Measurements from ENCODE around the gene NPAS4. TPM values are rescaled to one million over a fixed set of nuclear protein-coding genes. Genes with fewer than 3 reads are reported as not detected.

Gene NPAS4
- total RNA-seq, 2 donors from 2014 or later: 0.19 TPM; not detected in 1

GRCh38 chr11:66408488-66409214 lies 12.2 kb upstream of the NPAS4 start:
- TF ChIP-seq CTCF (IDR thresholded peaks at IDR 0.05): peak; percentile 98 to 100
- Histone ChIP-seq H3K4me1 (peaks cover 0 to 10% of the 10 kb centered on the region in 2 donors), H3K27me3 (no peaks in the 10 kb centered on the region), H3K36me3 (no peaks in the 10 kb centered on the region), H3K27ac (peak overlapping the region; percentile 50 to 66), H3K9me3 (no peaks in the 10 kb centered on the region), H3K4me3 (peak overlapping the region; percentile 41 to 53)
- peak; percentile 89 for DNase-seq (ENCODE audit: low spot score)

- Histone ChIP-seq H3K27ac (peak overlapping the region; percentile 50 to 66), H3K4me1 (peaks cover 0 to 10% of the 10 kb centered on the region in 2 donors), H3K9me3 (no peaks in the 10 kb centered on the region), H3K36me3 (no peaks in the 10 kb centered on the region), H3K4me3 (peak overlapping the region; percentile 41 to 53), H3K27me3 (no peaks in the 10 kb centered on the region)
- TF ChIP-seq CTCF (IDR thresholded peaks at IDR 0.05): no peak
- no peak for DNase-seq (ENCODE audit: low spot score)
These were observed 11.6 kb upstream of the NPAS4 start for GRCh38 chr11:66409226-66409625.

GRCh38 chr11:66410191-66410590 lies 10.6 kb upstream of the NPAS4 start:
- no peak overlapping the region for H3K4me3 ChIP-seq
- DNase-seq (ENCODE audit: low spot score): no peak
- TF ChIP-seq CTCF (IDR thresholded peaks at IDR 0.05): no peak
- H3K9me3 ChIP-seq: no peaks in the 10 kb centered on the region
- no peaks in the 10 kb centered on the region for H3K36me3 ChIP-seq
- peaks cover 0 to 10% of the 10 kb centered on the region in 2 donors for H3K4me1 ChIP-seq
- no peak overlapping the region for H3K27ac ChIP-seq
- no peaks in the 10 kb centered on the region for H3K27me3 ChIP-seq

GRCh38 chr11:66411323-66411722 lies 9.5 kb upstream of the NPAS4 start:
- no peak for DNase-seq (ENCODE audit: low spot score)
- Histone ChIP-seq H3K4me3 (peak overlapping the region in 1 of 2 donors; percentile 23), H3K27ac (no peak overlapping the region), H3K36me3 (no peaks in the 10 kb centered on the region), H3K4me1 (peaks cover 0 to 10% of the 10 kb centered on the region in 2 donors), H3K9me3 (no peaks in the 10 kb centered on the region), H3K27me3 (no peaks in the 10 kb centered on the region)
- TF ChIP-seq CTCF (IDR thresholded peaks at IDR 0.05): no peak

GRCh38 chr11:66412110-66412509 lies 8.7 kb upstream of the NPAS4 start:
- no peak for DNase-seq (ENCODE audit: low spot score)
- peaks cover 0 to 10% of the 10 kb centered on the region in 2 donors for H3K4me1 ChIP-seq
- no peaks in the 10 kb centered on the region for H3K36me3 ChIP-seq
- H3K4me3 ChIP-seq: no peak overlapping the region
- no peak overlapping the region for H3K27ac ChIP-seq
- no peak for TF ChIP-seq CTCF (IDR thresholded peaks at IDR 0.05)
- H3K9me3 ChIP-seq: no peaks in the 10 kb centered on the region
- no peaks in the 10 kb centered on the region for H3K27me3 ChIP-seq

- no peaks in the 10 kb centered on the region for H3K9me3 ChIP-seq
- no peaks in the 10 kb centered on the region for H3K36me3 ChIP-seq
- TF ChIP-seq CTCF (IDR thresholded peaks at IDR 0.05): no peak
- no peaks in the 10 kb centered on the region for H3K27me3 ChIP-seq
- DNase-seq (ENCODE audit: low spot score): no peak
- H3K4me1 ChIP-seq: peaks cover 0 to 16% of the 10 kb centered on the region in 2 donors
- H3K27ac ChIP-seq: no peak overlapping the region
- no peak overlapping the region for H3K4me3 ChIP-seq
These were observed 7.7 kb upstream of the NPAS4 start for GRCh38 chr11:66413167-66413566.
